GM10266 (cell line): ENCODE data around the gene SFT2D2.

Experiments
- DNase-seq: peaks from one replicate; pipeline ENCODE4 v3.0.0; 2012; ENCODE audit errors: extremely low spot score
- CTCF ChIP-seq: IDR thresholded peaks from 2 replicates; pipeline ENCODE4 v1.5.1; 2012; ENCODE audit warnings: mild to moderate bottlenecking, low read depth; ENCODE audit not compliant: control insufficient read depth, insufficient read depth; ENCODE audit errors: missing control alignments

The SFT2D2 gene

GRCh38 chr1:168295411-168296114 is 69.8 kb downstream of the SFT2D2 start:
- TF ChIP-seq CTCF: no peak
- no peak for DNase-seq

- no peak for DNase-seq
- TF ChIP-seq CTCF: no peak
Measured at GRCh38 chr1:168297019-168297730, 71.4 kb downstream of the SFT2D2 start.

- no peak for TF ChIP-seq CTCF
- no peak for DNase-seq
Measured at GRCh38 chr1:168298446-168298845, 72.6 kb downstream of the SFT2D2 start.

- DNase-seq: no peak
- TF ChIP-seq CTCF: no peak
Measured at GRCh38 chr1:168300626-168301025, 74.8 kb downstream of the SFT2D2 start.

- DNase-seq: no peak
- TF ChIP-seq CTCF: no peak
Measured at GRCh38 chr1:168301664-168302320, 76.0 kb downstream of the SFT2D2 start.
